Esophagus muscularis mucosa (tissue), 3 donors: ENCODE measurements around the gene GAB1.

Experiments
- POLR2A ChIP-seq: fragments of 450-650 bp; IDR thresholded peaks from one replicate; pipeline ENCODE4 v1.6.1; 2017; ENCODE audit warnings: antibody characterized with exemption, moderate library complexity, mild to moderate bottlenecking, low read depth
- TF ChIP-seq, protein P1 (sequence below), 3 experiments: fragments of 200-600 bp in 2 of 3; fragments of 450-650 bp in 1 of 3; sonication (generic) in 2 of 3; IDR thresholded peaks; one replicate each; pipeline ENCODE4 v1.5.1; 2017 to 2019; ENCODE audit warnings: antibody characterized with exemption in 3 of 3, mild to moderate bottlenecking in 2 of 3, moderate library complexity in 1 of 3

DNA sequence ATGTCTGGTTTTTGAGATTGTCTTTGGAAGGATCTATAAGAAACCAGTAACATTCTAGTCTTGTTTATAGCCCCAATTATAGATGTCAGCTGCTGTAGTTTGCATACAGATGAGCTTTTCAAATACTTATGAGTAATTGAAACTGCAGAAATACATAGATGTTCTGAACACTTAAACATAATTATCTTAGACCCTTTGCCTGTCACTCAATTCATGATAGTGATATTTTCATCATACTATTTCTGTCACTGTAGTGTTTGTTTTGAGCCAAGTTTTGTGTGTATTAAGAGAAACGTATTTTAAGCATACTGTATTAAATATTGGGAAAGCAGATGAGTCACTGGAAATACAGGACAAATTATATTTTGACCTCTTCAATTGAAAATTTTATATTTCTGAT, 107.1 kb downstream of the GAB1 start:
- no peak for TF ChIP-seq POLR2A
- TF ChIP-seq, protein P1, sequence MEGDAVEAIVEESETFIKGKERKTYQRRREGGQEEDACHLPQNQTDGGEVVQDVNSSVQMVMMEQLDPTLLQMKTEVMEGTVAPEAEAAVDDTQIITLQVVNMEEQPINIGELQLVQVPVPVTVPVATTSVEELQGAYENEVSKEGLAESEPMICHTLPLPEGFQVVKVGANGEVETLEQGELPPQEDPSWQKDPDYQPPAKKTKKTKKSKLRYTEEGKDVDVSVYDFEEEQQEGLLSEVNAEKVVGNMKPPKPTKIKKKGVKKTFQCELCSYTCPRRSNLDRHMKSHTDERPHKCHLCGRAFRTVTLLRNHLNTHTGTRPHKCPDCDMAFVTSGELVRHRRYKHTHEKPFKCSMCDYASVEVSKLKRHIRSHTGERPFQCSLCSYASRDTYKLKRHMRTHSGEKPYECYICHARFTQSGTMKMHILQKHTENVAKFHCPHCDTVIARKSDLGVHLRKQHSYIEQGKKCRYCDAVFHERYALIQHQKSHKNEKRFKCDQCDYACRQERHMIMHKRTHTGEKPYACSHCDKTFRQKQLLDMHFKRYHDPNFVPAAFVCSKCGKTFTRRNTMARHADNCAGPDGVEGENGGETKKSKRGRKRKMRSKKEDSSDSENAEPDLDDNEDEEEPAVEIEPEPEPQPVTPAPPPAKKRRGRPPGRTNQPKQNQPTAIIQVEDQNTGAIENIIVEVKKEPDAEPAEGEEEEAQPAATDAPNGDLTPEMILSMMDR (IDR thresholded peaks at IDR 0.05): no peak
